DND-41 (cell line): ENCODE results near the gene OR51E2.

ENCODE experiments used
- EZH2 ChIP-seq: IDR thresholded peaks from 3 replicates; pipeline ENCODE4 v1.6.1; 2012; ENCODE audit warnings: borderline replicate concordance, low read depth, mild to moderate bottlenecking, moderate library complexity, low read length, inconsistent platforms; ENCODE audit not compliant: severe bottlenecking
- TF ChIP-seq, protein P1 (sequence below): IDR thresholded peaks from 2 replicates; pipeline ENCODE4 v1.5.1; 2012; ENCODE audit warnings: borderline replicate concordance, low read length, moderate library complexity, mild to moderate bottlenecking; ENCODE audit not compliant: poor library complexity, severe bottlenecking; ENCODE audit errors: extremely low read depth

DNA sequence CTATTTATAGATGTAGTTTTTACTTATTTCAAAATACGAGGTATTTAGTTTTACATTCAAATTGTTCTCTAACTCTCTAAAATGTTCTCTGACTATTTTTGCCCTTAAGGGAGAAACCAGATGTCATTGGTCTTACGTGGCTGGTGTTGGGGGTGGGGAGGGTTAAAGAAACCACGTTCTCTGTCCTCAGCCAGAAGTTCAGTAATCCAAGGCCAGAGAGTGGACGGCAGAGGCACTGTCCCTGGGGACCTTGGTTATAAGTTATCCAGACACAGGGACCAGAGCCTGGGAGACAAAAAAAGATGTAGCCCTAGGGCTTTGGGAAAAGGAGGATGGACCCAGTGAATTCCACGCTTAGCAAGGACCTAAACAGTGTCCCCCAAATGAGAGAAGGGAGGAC lies 54.6 kb downstream of the OR51E2 start:
- TF ChIP-seq, protein P1, sequence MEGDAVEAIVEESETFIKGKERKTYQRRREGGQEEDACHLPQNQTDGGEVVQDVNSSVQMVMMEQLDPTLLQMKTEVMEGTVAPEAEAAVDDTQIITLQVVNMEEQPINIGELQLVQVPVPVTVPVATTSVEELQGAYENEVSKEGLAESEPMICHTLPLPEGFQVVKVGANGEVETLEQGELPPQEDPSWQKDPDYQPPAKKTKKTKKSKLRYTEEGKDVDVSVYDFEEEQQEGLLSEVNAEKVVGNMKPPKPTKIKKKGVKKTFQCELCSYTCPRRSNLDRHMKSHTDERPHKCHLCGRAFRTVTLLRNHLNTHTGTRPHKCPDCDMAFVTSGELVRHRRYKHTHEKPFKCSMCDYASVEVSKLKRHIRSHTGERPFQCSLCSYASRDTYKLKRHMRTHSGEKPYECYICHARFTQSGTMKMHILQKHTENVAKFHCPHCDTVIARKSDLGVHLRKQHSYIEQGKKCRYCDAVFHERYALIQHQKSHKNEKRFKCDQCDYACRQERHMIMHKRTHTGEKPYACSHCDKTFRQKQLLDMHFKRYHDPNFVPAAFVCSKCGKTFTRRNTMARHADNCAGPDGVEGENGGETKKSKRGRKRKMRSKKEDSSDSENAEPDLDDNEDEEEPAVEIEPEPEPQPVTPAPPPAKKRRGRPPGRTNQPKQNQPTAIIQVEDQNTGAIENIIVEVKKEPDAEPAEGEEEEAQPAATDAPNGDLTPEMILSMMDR, result no peak
- no peak for TF ChIP-seq EZH2
